H1 (cell line): ENCODE data around the gene SLCO2A1. TPM values are rescaled to one million over a fixed set of nuclear protein-coding genes. Genes with fewer than 3 reads are reported as not detected.

Source experiments
- CTCF ChIA-PET: fragments of 300-600 bp; sonication (Branson Sonifier 250); formaldehyde crosslinking; loops from one replicate; lab custom pipeline; 2021; ENCODE audit not compliant: partially characterized antibody; lab: Charles Lee
- POLR2A ChIA-PET: fragments of 300-600 bp; sonication (Branson Sonifier 250); formaldehyde crosslinking; loops from one replicate; lab custom pipeline; 2021; ENCODE audit warnings: inconsistent platforms; ENCODE audit not compliant: partially characterized antibody; lab: Charles Lee
- DNase-seq, 2 experiments: peaks; one replicate each; pipeline versions ENCODE4 v3.0.0 to v3.0.0-alpha.2; 2010 to 2022; ENCODE audit warnings: low spot score in 2 of 2, low read depth in 1 of 2, mixed read lengths in 1 of 2
- FAIRE-seq: peaks from 2 replicates; lab custom pipeline; 2011; peaks lifted over from hg19 to GRCh38; lab: Jason Lieb, UNC
- H2AFZ ChIP-seq: 2 replicates; pipeline ENCODE4 v1.8.1; 2012; ENCODE audit warnings: low read length, inconsistent platforms
- H2AK5ac ChIP-seq: 2 replicates; pipeline ENCODE4 v1.6.1; 2013; ENCODE audit warnings: low read depth, low read length
- H2BK120ac ChIP-seq: replicated peaks from 2 replicates; pipeline ENCODE3; 2013; ENCODE audit warnings: low read depth, low read length, inconsistent platforms
- H2BK12ac ChIP-seq: 2 replicates; pipeline ENCODE4 v1.6.1; 2013; ENCODE audit warnings: low read depth, low read length
- H2BK15ac ChIP-seq: 2 replicates; pipeline ENCODE4 v1.6.1; 2013; ENCODE audit warnings: low read length
- H2BK20ac ChIP-seq: 2 replicates; pipeline ENCODE4 v1.6.1; 2013; ENCODE audit warnings: low read length
- H2BK5ac ChIP-seq: 2 replicates; pipeline ENCODE4 v1.6.1; 2013; ENCODE audit warnings: low read depth, low read length
- H3K14ac ChIP-seq: 2 replicates; pipeline ENCODE4 v1.6.1; 2013; ENCODE audit warnings: inconsistent platforms; ENCODE audit not compliant: insufficient read length
- H3K18ac ChIP-seq: 2 replicates; pipeline ENCODE4 v1.6.1; 2013; ENCODE audit warnings: low read length; ENCODE audit errors: extremely low read depth
- H3K23ac ChIP-seq: 2 replicates; pipeline ENCODE4 v1.6.1; 2013; ENCODE audit warnings: inconsistent platforms; ENCODE audit not compliant: insufficient read length
- H3K23me2 ChIP-seq: 2 replicates; pipeline ENCODE4 v1.6.1; 2013; ENCODE audit warnings: low read depth, low read length
- H3K27ac ChIP-seq: 2 replicates; pipeline ENCODE4 v1.6.1; 2011; ENCODE audit warnings: low read depth, low read length, inconsistent platforms
- H3K27me3 ChIP-seq, 4 experiments: replicated peaks in 1 of 4; 1 replicate in 1 of 4; 2 replicates in 3 of 4; pipeline versions ENCODE4 v1.6.1 to v1.8.1; 2011 to 2013; ENCODE audit warnings: low read length in 3 of 4, mild to moderate bottlenecking in 3 of 4, inconsistent platforms in 2 of 4, mixed read lengths in 2 of 4, moderate library complexity in 1 of 4; ENCODE audit not compliant: control insufficient read depth in 3 of 4, insufficient read depth in 3 of 4; ENCODE audit errors: extremely low read depth in 1 of 4
- H3K36me3 ChIP-seq, 4 experiments: 2 replicates each; pipeline versions ENCODE4 v1.6.1 to v1.8.1; 2011 to 2013; ENCODE audit warnings: mild to moderate bottlenecking in 4 of 4, low read length in 3 of 4, moderate library complexity in 2 of 4, control low read depth in 1 of 4, inconsistent platforms in 1 of 4; ENCODE audit not compliant: insufficient read depth in 4 of 4, control insufficient read depth in 2 of 4
- H3K4ac ChIP-seq: replicated peaks from 2 replicates; pipeline ENCODE3; 2013; ENCODE audit warnings: low read length, low read depth, mixed read lengths, inconsistent platforms; ENCODE audit not compliant: insufficient read length
- H3K4me1 ChIP-seq, 4 experiments: replicated peaks in 1 of 4; 1 replicate in 1 of 4; 2 replicates in 3 of 4; pipeline versions ENCODE4 v1.6.1 to v1.8.1; 2011 to 2013; ENCODE audit warnings: low read length in 3 of 4, inconsistent platforms in 2 of 4, mixed read lengths in 1 of 4; ENCODE audit not compliant: insufficient read depth in 4 of 4, control insufficient read depth in 3 of 4
- H3K4me2 ChIP-seq, 2 experiments: 2 replicates each; pipeline versions ENCODE4 v1.6.1 to v1.8.1; 2011 to 2013; ENCODE audit warnings: low read depth in 2 of 2, low read length in 2 of 2, control low read depth in 1 of 2, inconsistent platforms in 1 of 2, mild to moderate bottlenecking in 1 of 2; ENCODE audit not compliant: insufficient read depth in 1 of 2
- H3K4me3 ChIP-seq, 4 experiments: fragments of 200-600, 300-600 bp in 1 of 4; sonication (generic), shearing (Covaris generic), sonication (Bioruptor Twin) in 1 of 4; 2 replicates each; pipeline versions ENCODE4 v1.5.1 to v1.8.1; 2011 to 2016; ENCODE audit warnings: low read length in 4 of 4, low read depth in 3 of 4, control low read depth in 2 of 4, inconsistent platforms in 2 of 4, mild to moderate bottlenecking in 2 of 4, mixed read lengths in 1 of 4, moderate library complexity in 1 of 4; ENCODE audit not compliant: insufficient read depth in 2 of 4; ENCODE audit errors: extremely low read depth in 1 of 4
- H3K56ac ChIP-seq: replicated peaks from 2 replicates; pipeline ENCODE3; 2013; ENCODE audit warnings: low read depth, mild to moderate bottlenecking, mixed read lengths, low read length, inconsistent platforms; ENCODE audit not compliant: insufficient read length
- H3K79me1 ChIP-seq: 2 replicates; pipeline ENCODE4 v1.6.1; 2013; ENCODE audit warnings: low read depth, low read length, control low read depth
- H3K79me2 ChIP-seq, 2 experiments: 2 replicates each; pipeline versions ENCODE4 v1.6.1 to v1.8.1; 2012 to 2013; ENCODE audit warnings: low read length in 2 of 2, mild to moderate bottlenecking in 2 of 2, inconsistent platforms in 1 of 2; ENCODE audit not compliant: insufficient read depth in 2 of 2, control insufficient read depth in 1 of 2
- H3K9ac ChIP-seq, 4 experiments: replicated peaks in 1 of 4; 1 replicate in 1 of 4; 2 replicates in 3 of 4; pipeline versions ENCODE4 v1.6.1 to v1.8.1; 2011 to 2013; ENCODE audit warnings: low read depth in 3 of 4, low read length in 3 of 4, control low read depth in 2 of 4, mild to moderate bottlenecking in 2 of 4, moderate library complexity in 2 of 4, inconsistent platforms in 1 of 4; ENCODE audit errors: extremely low read depth in 1 of 4
- H3K9me3 ChIP-seq, 2 experiments: 2 replicates each; pipeline versions ENCODE4 v1.6.1 to v1.8.1; 2012 to 2013; ENCODE audit warnings: mild to moderate bottlenecking in 2 of 2, moderate library complexity in 2 of 2, control low read depth in 1 of 2, inconsistent platforms in 1 of 2, low read depth in 1 of 2, low read length in 1 of 2, mixed read lengths in 1 of 2; ENCODE audit not compliant: insufficient read depth in 2 of 2
- H4K20me1 ChIP-seq, 2 experiments: replicated peaks in 1 of 2; 2 replicates each; pipeline versions ENCODE3 to v1.8.1; 2011 to 2013; ENCODE audit warnings: inconsistent platforms in 2 of 2, low read length in 2 of 2, mild to moderate bottlenecking in 1 of 2; ENCODE audit not compliant: insufficient read depth in 2 of 2, control insufficient read depth in 1 of 2
- H4K5ac ChIP-seq: 2 replicates; pipeline ENCODE4 v1.6.1; 2013; ENCODE audit warnings: low read length, low read depth, mixed read lengths, inconsistent platforms; ENCODE audit not compliant: insufficient read length
- H4K8ac ChIP-seq: 2 replicates; pipeline ENCODE4 v1.8.0; 2013; ENCODE audit warnings: mild to moderate bottlenecking, moderate library complexity, low read length, inconsistent platforms; ENCODE audit not compliant: insufficient read depth; ENCODE audit errors: extremely low read depth
- H4K91ac ChIP-seq: replicated peaks from 2 replicates; pipeline ENCODE3; 2013; ENCODE audit warnings: low read length, mixed read lengths, inconsistent platforms; ENCODE audit not compliant: insufficient read length
- CBX8 ChIP-seq: fragments of 300-800, 300-1000 bp; sonication (generic); IDR thresholded peaks from 2 replicates; pipeline ENCODE4 v1.7.1; 2016; ENCODE audit warnings: low read depth, low read length, borderline replicate concordance
- CTBP2 ChIP-seq: IDR thresholded peaks from 2 replicates; pipeline ENCODE4 v1.7.0; 2011; ENCODE audit warnings: borderline replicate concordance, mild to moderate bottlenecking, moderate library complexity, mixed read lengths, low read length; ENCODE audit not compliant: insufficient read depth, insufficient read length
- EGR1 ChIP-seq: IDR thresholded peaks from 2 replicates; pipeline ENCODE4 v1.6.1; 2011; ENCODE audit warnings: low read depth, low read length, borderline replicate concordance
- SRF ChIP-seq: IDR thresholded peaks from 2 replicates; pipeline ENCODE4 v1.6.1; 2011; ENCODE audit warnings: mild to moderate bottlenecking, low read depth, low read length, moderate library complexity
- WGBS, 2 experiments: shearing (Covaris generic) in 1 of 2; methylation state at CpG; one replicate each; pipeline versions ENCODE4 v1.1.6 to v1.1.7; 2013 to 2015; ENCODE audit warnings: low lambda C conversion rate in 2 of 2, mixed read lengths in 2 of 2, inconsistent platforms in 1 of 2, low coverage in 1 of 2, missing lambda C conversion rate in 1 of 2; ENCODE audit not compliant: insufficient replicate concordance in 2 of 2, insufficient coverage in 1 of 2, insufficient read length in 1 of 2; ENCODE audit errors: extremely low coverage in 1 of 2, missing lambda C conversion rate in 1 of 2; 5-methylcytosine and 5-hydroxymethylcytosine counted together
- polyA plus RNA-seq, 7 experiments: library from polyadenylated mRNA; depleted of rRNA in 3 of 7; stranded (reverse) in 5 of 7; unstranded in 2 of 7; fragments of >200 nt in 5 of 7; fragments of 200-250 nt in 2 of 7; gene quantifications; 1 replicate in 5 of 7; 2 replicates in 1 of 7; 4 replicates in 1 of 7; pipeline versions ENCODE4 v1.2.1 to v1.2.3, GENCODE V29; 2011 to 2013; ENCODE audit warnings: missing spikeins in 2 of 7, mixed read lengths in 2 of 7
- total RNA-seq: library from RNA; stranded (reverse); fragmentation: NEBNext Ultra II Directional; extraction: Animal tissue kit (Norgen Biotek cat#: 25700); gene quantifications from 2 replicates; pipeline ENCODE4 v1.2.1, GENCODE V29; 2021

Gene SLCO2A1
- total and polyA plus RNA-seq, 2 of the 8 experiments (the other 6 are each of a cell fraction or from before 2014, with no cell fraction given) = 1.1 to 2.3 TPM

GRCh38 chr3:133943031-133943535 lies 86.6 kb downstream of the SLCO2A1 start:
- Histone ChIP-seq H3K79me1 (no peaks in the 10 kb centered on the region), H3K14ac (no peak overlapping the region), H3K4ac (peak overlapping the region; percentile 15), H3K4me2 (no peak overlapping the region), H2AFZ (no peak overlapping the region), H2BK12ac (0 out of 2 replicates have a peak overlapping the region, but pooled peaks have one; percentile 55), H3K27ac (no peak overlapping the region), H3K18ac (no peak overlapping the region), H4K5ac (no peak overlapping the region), H2BK15ac (no peak overlapping the region), H3K4me1 (peaks cover 0 to 10% (median 3%) of the 10 kb centered on the region in 4 experiments; a peak in 5 of 7 replicates), H3K23ac (no peak overlapping the region), H2AK5ac (no peak overlapping the region), H4K20me1 (no peaks in the 10 kb centered on the region), H3K9me3 (no peaks in the 10 kb centered on the region), H2BK5ac (0 out of 2 replicates have a peak overlapping the region, but pooled peaks have one; percentile 76), H4K8ac (no peak overlapping the region), H2BK20ac (no peak overlapping the region), H3K27me3 (no peaks in the 10 kb centered on the region), H3K4me3 (no peak overlapping the region), H3K23me2 (peaks cover 2% of the 10 kb centered on the region; the same call in 1 of the 2 replicates), H3K9ac (no peak overlapping the region), H2BK120ac (no peak overlapping the region), H4K91ac (no peak overlapping the region), H3K56ac (no peak overlapping the region), H3K79me2 (no peaks in the 10 kb centered on the region), H3K36me3 (no peaks in the 10 kb centered on the region)
- no peak for DNase-seq
- 95% methylated on average over 2 of the region's 2 CpGs; no CpG with 5 or more reads in 1 of the 2 experiments for WGBS, 2 experiments
- FAIRE-seq = no peak
- ChIA-PET POLR2A (no interaction called here), CTCF (interaction anchor here (0.5 to 4.5 kb wide), 5 partner anchors 15 to 524 kb away, joined by 3 to 20 read pairs (median 3); no protein-coding TSS in a partner anchor)
- TF ChIP-seq SRF (no peak), EGR1 (no peak), CTBP2 (no peak), CBX8 (no peak)
